Activated naive CD4-positive, alpha-beta T cell treated with anti-CD3 and anti-CD28 coated beads, Interleukin-2, amount 50 U/mL, for 24 hours (primary cell): Measurements from ENCODE around the gene BRMS1.
"Not testable (repeated sequence)": the region's sequence is repeated elsewhere in the genome, so short reads cannot be mapped to it uniquely, and the experiment has no call there.

ENCODE experiments used
- H3K27ac Mint-ChIP-seq: one replicate; pipeline ENCODE4 v1.8.0; 2021; ENCODE audit warnings: mild to moderate bottlenecking, mixed read lengths
- H3K27me3 Mint-ChIP-seq: one replicate; pipeline ENCODE4 v1.8.0; 2021; ENCODE audit warnings: mixed read lengths
- H3K36me3 Mint-ChIP-seq: one replicate; pipeline ENCODE4 v1.8.0; 2021; ENCODE audit warnings: mixed read lengths
- H3K4me1 Mint-ChIP-seq: one replicate; pipeline ENCODE4 v1.8.0; 2021; ENCODE audit warnings: mixed read lengths
- H3K4me3 Mint-ChIP-seq: one replicate; pipeline ENCODE4 v1.8.0; 2021; ENCODE audit warnings: mild to moderate bottlenecking, mixed read lengths
- H3K9me3 Mint-ChIP-seq: one replicate; pipeline ENCODE4 v1.8.0; 2021; ENCODE audit warnings: mixed read lengths

The BRMS1 gene

GRCh38 chr11:66312549-66313320, 32.2 kb downstream of the BRMS1 start:
- H3K4me3 Mint-ChIP-seq, result peak overlapping the region; percentile 91
- peak overlapping the region; percentile 92 for H3K27ac Mint-ChIP-seq
- peaks cover 42% of the 10 kb centered on the region for H3K4me1 Mint-ChIP-seq
- no peaks in the 10 kb centered on the region for H3K9me3 Mint-ChIP-seq
- no peaks in the 10 kb centered on the region for H3K27me3 Mint-ChIP-seq
- H3K36me3 Mint-ChIP-seq, result no peaks in the 10 kb centered on the region

GRCh38 chr11:66311965-66312548, 32.8 kb downstream of the BRMS1 start:
- no peaks in the 10 kb centered on the region for H3K36me3 Mint-ChIP-seq
- H3K4me3 Mint-ChIP-seq, result peak overlapping the region; percentile 91
- no peaks in the 10 kb centered on the region for H3K27me3 Mint-ChIP-seq
- peak overlapping the region; percentile 92 for H3K27ac Mint-ChIP-seq
- H3K9me3 Mint-ChIP-seq, result no peaks in the 10 kb centered on the region
- H3K4me1 Mint-ChIP-seq, result peaks cover 36% of the 10 kb centered on the region

GRCh38 chr11:66311470-66311964, 33.4 kb downstream of the BRMS1 start:
- H3K27me3 Mint-ChIP-seq, result no peaks in the 10 kb centered on the region
- peak overlapping the region; percentile 91 for H3K4me3 Mint-ChIP-seq
- peaks cover 36% of the 10 kb centered on the region for H3K4me1 Mint-ChIP-seq
- no peaks in the 10 kb centered on the region for H3K9me3 Mint-ChIP-seq
- H3K27ac Mint-ChIP-seq, result peak overlapping the region; percentile 92
- H3K36me3 Mint-ChIP-seq, result no peaks in the 10 kb centered on the region

- H3K9me3 Mint-ChIP-seq, H3K36me3 Mint-ChIP-seq, H3K27me3 Mint-ChIP-seq, H3K4me3 Mint-ChIP-seq: not testable (repeated sequence)
- H3K27ac Mint-ChIP-seq, result peak overlapping the region; percentile 23
- peaks cover 31% of the 10 kb centered on the region for H3K4me1 Mint-ChIP-seq
These were observed 34.0 kb downstream of the BRMS1 start for GRCh38 chr11:66310803-66311440.

GRCh38 chr11:66310324-66310723, 34.6 kb downstream of the BRMS1 start:
- Mint-ChIP-seq H3K9me3 (no peaks in the 10 kb centered on the region), H3K36me3 (no peaks in the 10 kb centered on the region), H3K27me3 (no peaks in the 10 kb centered on the region), H3K27ac (no peak overlapping the region), H3K4me1 (peaks cover 25% of the 10 kb centered on the region), H3K4me3 (no peak overlapping the region)

GRCh38 chr11:66309475-66309874, 35.4 kb downstream of the BRMS1 start:
- Mint-ChIP-seq H3K27ac (peak overlapping the region; percentile 8), H3K4me1 (peaks cover 18% of the 10 kb centered on the region), H3K9me3 (no peaks in the 10 kb centered on the region), H3K4me3 (no peak overlapping the region), H3K36me3 (no peaks in the 10 kb centered on the region), H3K27me3 (no peaks in the 10 kb centered on the region)

GRCh38 chr11:66302656-66303055, 42.2 kb downstream of the BRMS1 start:
- H3K4me1 Mint-ChIP-seq, result no peaks in the 10 kb centered on the region
- no peaks in the 10 kb centered on the region for H3K27me3 Mint-ChIP-seq
- H3K4me3 Mint-ChIP-seq, result no peak overlapping the region
- H3K36me3 Mint-ChIP-seq, result no peaks in the 10 kb centered on the region
- H3K27ac Mint-ChIP-seq, result peak overlapping the region; percentile 55
- no peaks in the 10 kb centered on the region for H3K9me3 Mint-ChIP-seq

GRCh38 chr11:66299186-66299585, 45.7 kb downstream of the BRMS1 start:
- Mint-ChIP-seq H3K27ac (no peak overlapping the region), H3K9me3 (no peaks in the 10 kb centered on the region)

GRCh38 chr11:66297610-66298009, 47.3 kb downstream of the BRMS1 start:
- Mint-ChIP-seq H3K27me3 (peaks cover 11% of the 10 kb centered on the region), H3K4me1 (peaks cover 4% of the 10 kb centered on the region), H3K27ac (no peak overlapping the region), H3K9me3 (no peaks in the 10 kb centered on the region), H3K36me3 (no peaks in the 10 kb centered on the region), H3K4me3 (no peak overlapping the region)

More at GRCh38 chr11:66299186-66299585, 45.7 kb downstream of the BRMS1 start:
- H3K4me1 Mint-ChIP-seq, result no peaks in the 10 kb centered on the region
- peaks cover 2% of the 10 kb centered on the region for H3K27me3 Mint-ChIP-seq
- H3K4me3 Mint-ChIP-seq, result no peak overlapping the region
- H3K36me3 Mint-ChIP-seq, result no peaks in the 10 kb centered on the region

GRCh38 chr11:66294626-66295620, 50.0 kb downstream of the BRMS1 start:
- Mint-ChIP-seq H3K4me3 (no peak overlapping the region), H3K9me3 (no peaks in the 10 kb centered on the region), H3K27me3 (peaks cover 12% of the 10 kb centered on the region), H3K4me1 (peaks cover 17% of the 10 kb centered on the region), H3K27ac (no peak overlapping the region), H3K36me3 (no peaks in the 10 kb centered on the region)

GRCh38 chr11:66293777-66294625, 50.9 kb downstream of the BRMS1 start:
- H3K27me3 Mint-ChIP-seq, result peaks cover 12% of the 10 kb centered on the region

GRCh38 chr11:66293352-66293751, 51.6 kb downstream of the BRMS1 start:
- H3K4me3 Mint-ChIP-seq, result peak overlapping the region; percentile 19
- H3K36me3 Mint-ChIP-seq, result no peaks in the 10 kb centered on the region
- peaks cover 28% of the 10 kb centered on the region for H3K4me1 Mint-ChIP-seq
- H3K27me3 Mint-ChIP-seq, result peaks cover 12% of the 10 kb centered on the region
- H3K9me3 Mint-ChIP-seq, result no peaks in the 10 kb centered on the region
- H3K27ac Mint-ChIP-seq, result peak overlapping the region; percentile 35

More at GRCh38 chr11:66293777-66294625, 50.9 kb downstream of the BRMS1 start:
- no peak overlapping the region for H3K4me3 Mint-ChIP-seq
- H3K4me1 Mint-ChIP-seq, result peaks cover 26% of the 10 kb centered on the region
- no peaks in the 10 kb centered on the region for H3K9me3 Mint-ChIP-seq
- H3K27ac Mint-ChIP-seq, result no peak overlapping the region
- no peaks in the 10 kb centered on the region for H3K36me3 Mint-ChIP-seq

GRCh38 chr11:66292543-66293332, 52.2 kb downstream of the BRMS1 start:
- H3K27me3 Mint-ChIP-seq, result peaks cover 12% of the 10 kb centered on the region
- peak overlapping the region; percentile 13 for H3K27ac Mint-ChIP-seq
- peaks cover 28% of the 10 kb centered on the region for H3K4me1 Mint-ChIP-seq
- H3K36me3 Mint-ChIP-seq, result no peaks in the 10 kb centered on the region
- H3K4me3 Mint-ChIP-seq, result peak overlapping the region; percentile 66
- no peaks in the 10 kb centered on the region for H3K9me3 Mint-ChIP-seq
